Trophoblast cell (in vitro differentiated cells and primary cell): ENCODE data around the gene POP7.
"Not testable (repeated sequence)": the region's sequence is repeated elsewhere in the genome, so short reads cannot be mapped to it uniquely, and the experiment has no call there.

ENCODE experiments used
- DNase-seq, 2 donors: peaks; one replicate each; pipeline ENCODE4 v3.0.0-alpha.2; 2016
- H2AFZ ChIP-seq: 2 replicates; pipeline ENCODE4 v1.6.1; 2013; ENCODE audit warnings: low read length, moderate library complexity, mild to moderate bottlenecking; ENCODE audit not compliant: insufficient read depth, poor library complexity
- H2AK5ac ChIP-seq: 2 replicates; pipeline ENCODE4 v1.6.1; 2013; ENCODE audit warnings: mild to moderate bottlenecking, low read length
- H2BK120ac ChIP-seq: 2 replicates; pipeline ENCODE4 v1.6.1; 2013; ENCODE audit warnings: low read length, mild to moderate bottlenecking, moderate library complexity; ENCODE audit not compliant: insufficient read depth, poor library complexity
- H2BK12ac ChIP-seq: 2 replicates; pipeline ENCODE4 v1.6.1; 2013; ENCODE audit warnings: mild to moderate bottlenecking, low read length, moderate library complexity
- H2BK5ac ChIP-seq: 2 replicates; pipeline ENCODE4 v1.6.1; 2013; ENCODE audit warnings: low read length, low read depth, moderate library complexity, mild to moderate bottlenecking; ENCODE audit not compliant: poor library complexity
- H3K14ac ChIP-seq: 2 replicates; pipeline ENCODE4 v1.6.1; 2013; ENCODE audit warnings: mild to moderate bottlenecking, low read length
- H3K18ac ChIP-seq: 2 replicates; pipeline ENCODE4 v1.6.1; 2013; ENCODE audit warnings: mild to moderate bottlenecking, low read length
- H3K23ac ChIP-seq: 2 replicates; pipeline ENCODE4 v1.6.1; 2013; ENCODE audit warnings: low read length
- H3K27ac ChIP-seq: 2 replicates; pipeline ENCODE4 v1.5.1; 2013; ENCODE audit warnings: low read depth, mild to moderate bottlenecking, inconsistent platforms, low read length, moderate library complexity
- H3K27me3 ChIP-seq: 2 replicates; pipeline ENCODE4 v1.6.1; 2013; ENCODE audit warnings: inconsistent platforms, mild to moderate bottlenecking, low read length, moderate library complexity; ENCODE audit not compliant: insufficient read depth
- H3K36me3 ChIP-seq, 2 experiments: 1 replicate in 1 of 2; 2 replicates in 1 of 2; pipeline ENCODE4 v1.6.1; 2013; ENCODE audit warnings: low read length in 2 of 2, mild to moderate bottlenecking in 2 of 2, moderate library complexity in 1 of 2; ENCODE audit not compliant: insufficient read depth in 2 of 2, control insufficient read depth in 1 of 2
- H3K4ac ChIP-seq: 2 replicates; pipeline ENCODE4 v1.6.1; 2013; ENCODE audit warnings: low read depth, mild to moderate bottlenecking, low read length, moderate library complexity
- H3K4me1 ChIP-seq, 2 experiments: 1 replicate in 1 of 2; 2 replicates in 1 of 2; pipeline ENCODE4 v1.6.1; 2013; ENCODE audit warnings: low read length in 2 of 2, mild to moderate bottlenecking in 2 of 2, moderate library complexity in 1 of 2; ENCODE audit not compliant: insufficient read depth in 2 of 2, control insufficient read depth in 1 of 2
- H3K4me2 ChIP-seq: 2 replicates; pipeline ENCODE4 v1.6.1; 2013; ENCODE audit warnings: inconsistent platforms, mild to moderate bottlenecking, low read length, moderate library complexity
- H3K4me3 ChIP-seq: 2 replicates; pipeline ENCODE4 v1.5.1; 2013; ENCODE audit warnings: mild to moderate bottlenecking, low read depth, low read length, inconsistent platforms
- H3K79me1 ChIP-seq: one replicate; pipeline ENCODE4 v1.6.1; 2013; ENCODE audit warnings: low read length
- H3K79me2 ChIP-seq: 2 replicates; pipeline ENCODE4 v1.6.1; 2013; ENCODE audit warnings: low read length, mild to moderate bottlenecking; ENCODE audit not compliant: control insufficient read depth, insufficient read depth, poor library complexity
- H3K9ac ChIP-seq: 2 replicates; pipeline ENCODE4 v1.6.1; 2013; ENCODE audit warnings: mild to moderate bottlenecking, low read length
- H3K9me3 ChIP-seq: 2 replicates; pipeline ENCODE4 v1.6.1; 2013; ENCODE audit warnings: low read depth, mild to moderate bottlenecking, control low read depth, inconsistent platforms, low read length; ENCODE audit not compliant: insufficient read depth
- H4K12ac ChIP-seq: 2 replicates; pipeline ENCODE4 v1.6.1; 2013; ENCODE audit warnings: low read depth, mild to moderate bottlenecking, low read length, moderate library complexity
- H4K8ac ChIP-seq: 2 replicates; pipeline ENCODE4 v1.6.1; 2013; ENCODE audit warnings: low read depth, mild to moderate bottlenecking, low read length, moderate library complexity
- H4K91ac ChIP-seq: one replicate; pipeline ENCODE4 v1.6.1; 2013; ENCODE audit warnings: low read depth, mild to moderate bottlenecking, low read length, moderate library complexity
- WGBS: extraction: QIAGEN DNeasy Blood & Tissue Kit; methylation state at CpG from one replicate; pipeline ENCODE4 v1.1.7; 2013; ENCODE audit warnings: missing lambda C conversion rate; ENCODE audit not compliant: insufficient read length, insufficient coverage; ENCODE audit errors: extremely low coverage; 5-methylcytosine and 5-hydroxymethylcytosine counted together

POP7 gene

DNA sequence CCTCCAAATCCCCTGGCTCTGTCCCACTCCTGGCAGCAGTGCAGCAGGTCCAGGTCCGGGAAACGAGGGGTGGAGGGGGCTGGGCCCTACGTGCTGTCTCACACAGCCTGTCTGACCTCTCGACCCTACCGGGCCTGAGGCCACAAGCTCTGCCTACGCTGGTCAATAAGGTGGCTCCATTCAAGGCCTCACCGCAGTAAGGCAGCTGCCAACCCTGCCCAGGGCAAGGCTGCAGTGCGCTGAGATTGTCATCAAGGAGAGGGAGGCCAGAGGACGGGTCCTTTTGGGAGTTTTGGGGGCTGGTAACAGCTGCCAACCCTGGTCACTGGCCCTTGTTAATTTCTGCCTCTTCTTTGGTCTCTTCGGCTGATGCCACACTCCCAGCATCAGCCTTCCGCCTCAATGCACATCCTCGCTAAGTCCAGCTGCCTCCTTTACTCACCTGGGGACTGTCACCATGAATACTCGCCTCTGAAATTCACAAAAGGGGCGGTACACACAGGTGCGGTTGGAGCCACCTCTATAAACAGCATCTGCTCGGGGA, 17.9 kb downstream of the POP7 start:
- Histone ChIP-seq H3K79me1 (no peaks in the 10 kb centered on the region), H3K9me3 (peaks cover 6% of the 10 kb centered on the region), H3K4me2 (no peak overlapping the region), H3K36me3 (no peaks in the 10 kb centered on the region), H4K8ac (no peak overlapping the region), H2BK12ac (no peak overlapping the region), H3K23ac (peak overlapping the region; percentile 38), H3K27ac (no peak overlapping the region), H3K27me3 (peaks cover 21% of the 10 kb centered on the region), H2BK120ac (no peak overlapping the region), H4K12ac (no peak overlapping the region), H3K4me1 (peaks cover 4 to 7% of the 10 kb centered on the region in 2 experiments), H3K14ac (no peak overlapping the region), H3K9ac (no peak overlapping the region), H3K18ac (no peak overlapping the region), H3K4ac (no peak overlapping the region), H2BK5ac (no peak overlapping the region), H2AK5ac (no peak overlapping the region), H2AFZ (no peak overlapping the region), H3K4me3 (no peak overlapping the region), H3K79me2 (no peaks in the 10 kb centered on the region), H4K91ac (no peak overlapping the region)
- DNase-seq, result no peak
- no CpG with 5 or more reads among the region's 16 CpGs for WGBS

DNA sequence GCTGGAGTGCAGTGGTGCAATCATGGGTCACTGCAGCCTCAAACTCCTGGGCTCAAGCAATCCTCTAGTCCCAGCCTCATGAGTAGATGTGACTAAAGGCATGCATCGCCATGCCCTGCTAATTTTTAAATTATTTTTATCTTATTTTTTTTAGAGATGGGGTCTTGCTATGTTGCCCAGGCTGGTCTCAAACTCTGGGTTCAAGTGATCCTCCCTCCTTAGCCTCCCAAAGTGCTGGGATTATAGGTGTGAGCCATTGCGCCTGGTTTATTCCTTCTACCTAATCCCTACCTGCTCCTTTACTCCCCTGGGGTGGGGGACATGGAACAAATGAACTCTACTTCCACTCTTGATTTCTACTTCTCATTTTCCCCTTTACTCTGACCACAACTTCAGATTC, 18.4 kb downstream of the POP7 start:
- H4K8ac ChIP-seq, H3K4me1 ChIP-seq, H3K4me2 ChIP-seq, H3K23ac ChIP-seq, H3K18ac ChIP-seq, H2BK5ac ChIP-seq, H2BK12ac ChIP-seq, H3K4ac ChIP-seq, H2AK5ac ChIP-seq, H4K91ac ChIP-seq, H4K12ac ChIP-seq, H2BK120ac ChIP-seq, H3K36me3 ChIP-seq, H3K79me2 ChIP-seq, H3K79me1 ChIP-seq, H3K9me3 ChIP-seq, DNase-seq, H2AFZ ChIP-seq, H3K9ac ChIP-seq, H3K27ac ChIP-seq, H3K14ac ChIP-seq, H3K4me3 ChIP-seq: not testable (repeated sequence)
- H3K27me3 ChIP-seq, result peaks cover 21% of the 10 kb centered on the region
- no CpG with 5 or more reads among the region's 2 CpGs for whole genome bisulfite sequencing

DNA sequence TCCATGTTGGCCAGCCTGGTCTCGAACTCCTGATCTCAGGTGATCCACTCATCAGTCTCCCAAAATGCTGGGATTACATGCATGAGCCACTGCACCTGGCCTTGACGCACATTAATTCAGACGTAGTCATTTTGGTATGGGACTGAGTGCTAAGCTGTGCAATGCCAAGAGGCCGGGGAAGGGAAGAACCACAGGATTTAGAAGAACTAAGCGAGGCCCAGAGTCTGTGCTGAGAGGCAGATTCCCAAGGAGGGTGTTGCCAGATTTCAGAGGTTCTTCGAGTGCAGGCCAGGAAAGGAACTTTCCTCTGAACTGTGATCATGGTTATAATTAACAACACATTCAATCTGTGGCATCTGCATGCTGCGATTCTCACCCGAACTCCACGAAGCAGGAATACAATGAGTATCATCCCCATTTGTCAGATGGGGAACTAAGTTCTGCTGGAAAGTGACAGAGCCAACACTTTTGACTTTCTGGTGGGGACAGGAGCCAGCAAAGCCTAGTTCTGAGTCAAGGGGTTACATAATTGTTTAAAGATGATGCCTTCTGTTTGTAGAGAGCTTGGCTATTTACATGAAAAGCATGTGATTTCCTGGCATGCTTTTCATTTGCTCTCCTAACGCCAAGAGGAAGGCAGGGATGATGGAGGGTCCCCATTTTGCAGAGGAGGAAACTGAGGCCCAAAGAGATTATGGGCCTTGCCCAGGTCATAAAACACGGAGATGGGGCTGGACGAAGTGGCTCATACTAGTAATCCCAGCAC, 21.3 kb downstream of the POP7 start:
- Histone ChIP-seq H2BK5ac (no peak overlapping the region), H3K79me2 (no peaks in the 10 kb centered on the region), H4K91ac (no peak overlapping the region), H3K4me2 (no peak overlapping the region), H4K12ac (no peak overlapping the region), H3K18ac (no peak overlapping the region), H3K4me1 (peaks cover 0 to 2% of the 10 kb centered on the region in 2 experiments), H3K4ac (no peak overlapping the region), H3K14ac (no peak overlapping the region), H3K79me1 (no peaks in the 10 kb centered on the region), H3K4me3 (no peak overlapping the region), H3K9me3 (no peaks in the 10 kb centered on the region), H2AK5ac (no peak overlapping the region), H3K27ac (no peak overlapping the region), H3K27me3 (no peaks in the 10 kb centered on the region), H2BK120ac (no peak overlapping the region), H3K9ac (no peak overlapping the region), H3K36me3 (no peaks in the 10 kb centered on the region), H3K23ac (no peak overlapping the region), H2AFZ (no peak overlapping the region), H2BK12ac (no peak overlapping the region), H4K8ac (no peak overlapping the region)
- WGBS, result no CpG with 5 or more reads among the region's 12 CpGs
- DNase-seq, result peak; percentile 24 to 31

DNA sequence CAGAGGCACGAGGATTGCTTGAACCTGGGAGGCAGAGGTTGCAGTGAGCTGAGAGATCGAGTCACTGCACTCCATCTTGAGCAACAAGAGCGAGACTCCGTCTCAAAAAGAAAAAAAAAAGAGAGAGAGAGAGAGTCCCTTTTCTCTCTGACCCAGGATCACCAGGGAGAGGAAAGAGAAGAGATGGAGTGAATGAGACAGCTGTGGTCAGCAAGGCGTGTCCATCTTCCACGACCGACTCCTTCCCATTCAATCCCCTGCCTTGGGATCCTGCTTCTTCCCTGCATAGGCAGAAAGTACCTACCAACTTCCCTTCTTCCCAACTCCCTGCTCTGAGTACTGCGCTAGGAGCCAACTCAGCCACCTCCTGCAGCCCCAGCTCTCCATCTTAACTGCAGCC, 22.3 kb downstream of the POP7 start:
- H3K4ac ChIP-seq, result no peak overlapping the region
- no peaks in the 10 kb centered on the region for H3K79me2 ChIP-seq
- peaks cover 0 to 2% of the 10 kb centered on the region in 2 experiments for H3K4me1 ChIP-seq
- H4K91ac ChIP-seq, result no peak overlapping the region
- no peak overlapping the region for H3K14ac ChIP-seq
- H3K4me3 ChIP-seq, result no peak overlapping the region
- H3K36me3 ChIP-seq, result no peaks in the 10 kb centered on the region
- H3K9me3 ChIP-seq, result no peaks in the 10 kb centered on the region
- no peak overlapping the region for H2BK12ac ChIP-seq
- no peak overlapping the region for H3K18ac ChIP-seq
- no peak overlapping the region for H4K8ac ChIP-seq
- no peaks in the 10 kb centered on the region for H3K79me1 ChIP-seq
- H2BK5ac ChIP-seq, result no peak overlapping the region
- H2BK120ac ChIP-seq, result no peak overlapping the region
- DNase-seq, result no peak
- no peak overlapping the region for H4K12ac ChIP-seq
- no peak overlapping the region for H3K4me2 ChIP-seq
- no peaks in the 10 kb centered on the region for H3K27me3 ChIP-seq
- H2AFZ ChIP-seq, result no peak overlapping the region
- WGBS, result no CpG with 5 or more reads among the region's 8 CpGs
- no peak overlapping the region for H3K9ac ChIP-seq
- H3K23ac ChIP-seq, result no peak overlapping the region
- H3K27ac ChIP-seq, result no peak overlapping the region
- H2AK5ac ChIP-seq, result no peak overlapping the region
